MCF 10A (cell line): ENCODE results near the gene PC. TPM values are rescaled to one million over a fixed set of nuclear protein-coding genes. Genes with fewer than 3 reads are reported as not detected.

Experiments used
- BruUV-seq: library from RNA; stranded (reverse); fragments of 400-500 nt; replicated peaks from 2 replicates; lab custom pipeline; 2021; lab: Mats Ljungman, UMichigan
- CTCF ChIA-PET: fragments of 300-600 bp; sonication (Branson Sonifier 250); formaldehyde crosslinking; extraction: SDS; loops from one replicate; lab custom pipeline; 2021; ENCODE audit warnings: antibody characterized with exemption, inconsistent platforms; lab: Yijun Ruan, JAX
- POLR2A ChIA-PET: fragments of 300-600, 350-650 bp; sonication (Branson Sonifier 250); formaldehyde crosslinking; extraction: SDS; loops from one replicate; lab custom pipeline; 2020; ENCODE audit warnings: antibody characterized with exemption, inconsistent platforms; lab: Yijun Ruan, JAX
- DNase-seq: peaks from one replicate; pipeline ENCODE4 v3.0.0-alpha.2; 2018; ENCODE audit not compliant: unreplicated experiment
- H3K27ac Mint-ChIP-seq: one replicate; pipeline ENCODE4 v1.8.0; 2022; ENCODE audit warnings: mild to moderate bottlenecking, low read depth, mixed read lengths; ENCODE audit not compliant: unreplicated experiment
- H3K27me3 Mint-ChIP-seq: one replicate; pipeline ENCODE4 v1.8.0; 2022; ENCODE audit warnings: mixed read lengths; ENCODE audit not compliant: insufficient read depth, unreplicated experiment
- H3K36me3 Mint-ChIP-seq: one replicate; pipeline ENCODE4 v1.8.0; 2022; ENCODE audit warnings: mild to moderate bottlenecking, moderate library complexity, mixed read lengths; ENCODE audit not compliant: insufficient read depth, unreplicated experiment
- H3K4me1 Mint-ChIP-seq: one replicate; pipeline ENCODE4 v1.8.0; 2022; ENCODE audit warnings: mixed read lengths; ENCODE audit not compliant: insufficient read depth, unreplicated experiment
- H3K4me3 Mint-ChIP-seq: one replicate; pipeline ENCODE4 v1.8.0; 2022; ENCODE audit warnings: mild to moderate bottlenecking, moderate library complexity, mixed read lengths; ENCODE audit not compliant: unreplicated experiment
- H3K9me3 Mint-ChIP-seq: one replicate; pipeline ENCODE4 v1.8.0; 2022; ENCODE audit warnings: mixed read lengths; ENCODE audit not compliant: unreplicated experiment
- CTCF ChIP-seq: fragments of 200-600 bp; IDR thresholded peaks from one replicate; pipeline ENCODE4 v1.8.0; 2022; ENCODE audit warnings: antibody characterized with exemption, mild to moderate bottlenecking; ENCODE audit not compliant: unreplicated experiment
- intact Hi-C: fragments of 100-400 bp; cut with micrococcal nuclease; formaldehyde crosslinking; loops from 2 replicates; pipeline ENCODE4 v1.14.1; 2022
- total RNA-seq: library from RNA; stranded (reverse); gene quantifications from 2 replicates; pipeline ENCODE4 v1.2.3, GENCODE V29; 2022

PC gene
- total RNA-seq, 1 experiment from 2014 or later: 37.7 TPM

DNA sequence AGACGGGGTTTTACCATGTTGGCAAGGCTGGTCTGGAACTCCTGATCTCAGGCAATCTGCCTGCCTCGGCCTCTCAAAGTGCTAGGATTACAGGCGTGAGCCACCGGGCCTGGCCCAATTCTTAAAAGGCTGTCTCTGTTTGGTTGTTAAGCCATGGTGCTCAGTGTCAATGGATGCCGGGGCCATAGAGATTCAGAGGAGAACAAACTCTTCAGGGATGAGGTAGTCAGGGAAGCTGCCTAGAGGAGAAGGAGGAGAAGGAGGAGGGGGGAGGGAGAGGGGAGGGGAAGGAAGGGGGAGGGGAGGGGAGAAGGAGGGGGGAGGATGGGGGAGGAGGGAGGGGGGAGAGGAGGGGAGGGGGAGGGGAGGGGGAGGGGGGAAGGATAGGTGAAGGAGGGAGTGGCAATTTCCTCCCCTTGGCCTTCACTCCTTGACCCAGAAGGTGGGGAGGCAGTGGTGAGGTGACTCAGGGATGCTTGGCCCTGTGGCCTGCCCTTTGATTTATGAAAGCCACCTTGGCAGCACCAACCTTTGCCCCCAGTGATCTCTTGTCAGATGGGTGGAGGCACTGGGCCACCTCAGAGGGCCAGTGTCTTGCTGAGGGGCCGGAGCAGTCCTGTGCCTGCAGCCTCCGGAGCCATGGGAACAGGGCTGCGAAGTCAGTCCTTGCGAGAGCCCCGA is 16.7 kb upstream of the PC start, which contains the start of gene C11orf86:
C11orf86 (plus strand) TSS at position 581 of the 681 bp plus-strand sequence; CDS start at position 640, 59 bp downstream.
- H3K27me3 Mint-ChIP-seq: no peaks in the 10 kb centered on the region
- POLR2A ChIA-PET: interaction anchor here (0.5 to 2.3 kb wide), 10 partner anchors 9 to 603 kb away, joined by 3 to 7 read pairs (median 4); partner anchors contain the start of gene RCE1
- no peak for TF ChIP-seq CTCF
- BruUV-seq: no TSS peak
- H3K4me3 Mint-ChIP-seq: no peak within 1 kb of the TSS
- H3K4me1 Mint-ChIP-seq: peaks cover 32% of the 10 kb centered on the region
- H3K27ac Mint-ChIP-seq: peak within 1 kb of the TSS; percentile 66
- H3K36me3 Mint-ChIP-seq: no peaks in the 10 kb centered on the region
- DNase-seq: no peak
- H3K9me3 Mint-ChIP-seq: no peaks in the 10 kb centered on the region
- CTCF ChIA-PET: interaction anchor here (0.6 to 2.8 kb wide), 15 partner anchors 12 to 131 kb away, joined by 3 to 36 read pairs (median 4); partner anchors contain the start of gene RCE1
- intact Hi-C loops: loop anchor here (5.0 kb wide), 1 partner anchor 118 kb away; the partner anchor contains the start of gene LRFN4

DNA sequence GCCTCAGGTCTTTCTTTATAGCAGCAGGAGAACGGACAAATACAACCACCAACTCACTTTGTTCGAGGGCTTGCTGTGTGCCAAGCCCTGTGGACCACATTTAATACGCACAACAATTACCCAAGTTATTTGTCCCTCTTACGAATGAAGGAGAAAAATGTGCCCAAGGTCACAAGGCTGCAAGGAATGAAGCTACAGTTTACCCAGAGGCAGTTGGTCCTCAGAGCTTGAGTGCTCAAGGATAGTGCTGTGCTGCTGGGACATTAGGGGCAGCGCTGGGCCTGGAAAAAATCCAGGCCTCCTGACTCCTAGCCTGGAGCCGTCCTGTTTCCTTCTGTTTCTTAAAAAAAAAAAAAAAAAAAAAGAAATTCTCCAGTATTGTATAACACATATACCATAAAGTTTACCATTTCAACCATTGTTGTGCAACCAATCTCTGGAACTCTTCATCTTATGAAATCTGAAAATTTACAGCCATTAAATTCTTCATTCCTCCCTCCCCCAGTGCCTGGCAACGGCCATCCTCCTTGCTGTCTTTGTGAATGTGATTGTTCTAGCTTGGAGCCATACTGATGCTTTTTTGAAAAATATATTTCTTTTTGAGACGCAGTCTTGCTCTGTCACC is 15.9 kb upstream of the PC start:
- H3K4me1 Mint-ChIP-seq: peaks cover 40% of the 10 kb centered on the region
- no peaks in the 10 kb centered on the region for H3K27me3 Mint-ChIP-seq
- ChIA-PET POLR2A (interaction anchor here (0.7 to 2.3 kb wide), 6 partner anchors 8 to 602 kb away, joined by 3 to 7 read pairs (median 3); partner anchors contain the start of gene RCE1), CTCF (interaction anchor here (0.9 to 1.0 kb wide), 2 partner anchors 16 to 88 kb away, joined by 3 to 6 read pairs; no protein-coding TSS in a partner anchor)
- peak; percentile 81 for DNase-seq
- no peak overlapping the region for H3K27ac Mint-ChIP-seq
- BruUV-seq: no TSS peak
- no peaks in the 10 kb centered on the region for H3K9me3 Mint-ChIP-seq
- no peaks in the 10 kb centered on the region for H3K36me3 Mint-ChIP-seq
- TF ChIP-seq CTCF: no peak
- no peak overlapping the region for H3K4me3 Mint-ChIP-seq
- intact Hi-C loops: loop anchor here (5.0 kb wide), 1 partner anchor 117 kb away; the partner anchor contains the start of gene LRFN4

DNA sequence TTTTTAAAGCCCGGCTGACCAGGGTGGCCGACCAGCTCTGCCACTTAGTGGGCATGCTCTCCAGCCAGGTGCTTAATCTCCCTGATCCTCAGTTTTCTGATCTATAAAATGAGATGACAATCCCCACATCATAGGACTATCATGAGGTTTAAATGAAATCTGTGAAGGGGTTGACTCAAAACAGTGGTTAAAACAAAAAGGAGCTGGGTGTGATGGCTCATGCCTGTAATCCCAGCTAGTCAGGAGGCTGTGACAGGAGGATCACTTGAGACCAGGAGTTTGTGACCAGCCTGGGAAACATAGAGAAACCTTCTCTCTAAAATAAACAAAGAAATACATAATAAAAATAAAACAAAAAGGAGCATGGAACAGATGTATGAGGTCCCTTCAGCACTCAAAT is 13.3 kb upstream of the PC start:
- DNase-seq: no peak
- no peaks in the 10 kb centered on the region for H3K27me3 Mint-ChIP-seq
- H3K36me3 Mint-ChIP-seq: no peaks in the 10 kb centered on the region
- no peak for TF ChIP-seq CTCF
- BruUV-seq: no TSS peak
- intact Hi-C loops: loop anchor here (5.0 kb wide), 1 partner anchor 114 kb away; the partner anchor contains the start of gene LRFN4
- H3K4me1 Mint-ChIP-seq: peaks cover 52% of the 10 kb centered on the region
- CTCF ChIA-PET: interaction anchor here (0.6 to 1.4 kb wide), 6 partner anchors 36 to 292 kb away, joined by 3 read pairs; no protein-coding TSS in a partner anchor
- no peaks in the 10 kb centered on the region for H3K9me3 Mint-ChIP-seq
- POLR2A ChIA-PET: interaction anchor here (0.6 to 5.4 kb wide), 22 partner anchors 10 to 465 kb away, joined by 3 to 61 read pairs (median 4); partner anchors contain the start of genes PC, RCE1 and RHOD
- no peak overlapping the region for H3K4me3 Mint-ChIP-seq
- H3K27ac Mint-ChIP-seq: peak overlapping the region; percentile 87
